ENCODE measurements around the gene NUTM2B.
"Not testable (repeated sequence)": the region's sequence is repeated elsewhere in the genome, so short reads cannot be mapped to it uniquely, and the experiment has no call there.

The NUTM2B gene, protein sequence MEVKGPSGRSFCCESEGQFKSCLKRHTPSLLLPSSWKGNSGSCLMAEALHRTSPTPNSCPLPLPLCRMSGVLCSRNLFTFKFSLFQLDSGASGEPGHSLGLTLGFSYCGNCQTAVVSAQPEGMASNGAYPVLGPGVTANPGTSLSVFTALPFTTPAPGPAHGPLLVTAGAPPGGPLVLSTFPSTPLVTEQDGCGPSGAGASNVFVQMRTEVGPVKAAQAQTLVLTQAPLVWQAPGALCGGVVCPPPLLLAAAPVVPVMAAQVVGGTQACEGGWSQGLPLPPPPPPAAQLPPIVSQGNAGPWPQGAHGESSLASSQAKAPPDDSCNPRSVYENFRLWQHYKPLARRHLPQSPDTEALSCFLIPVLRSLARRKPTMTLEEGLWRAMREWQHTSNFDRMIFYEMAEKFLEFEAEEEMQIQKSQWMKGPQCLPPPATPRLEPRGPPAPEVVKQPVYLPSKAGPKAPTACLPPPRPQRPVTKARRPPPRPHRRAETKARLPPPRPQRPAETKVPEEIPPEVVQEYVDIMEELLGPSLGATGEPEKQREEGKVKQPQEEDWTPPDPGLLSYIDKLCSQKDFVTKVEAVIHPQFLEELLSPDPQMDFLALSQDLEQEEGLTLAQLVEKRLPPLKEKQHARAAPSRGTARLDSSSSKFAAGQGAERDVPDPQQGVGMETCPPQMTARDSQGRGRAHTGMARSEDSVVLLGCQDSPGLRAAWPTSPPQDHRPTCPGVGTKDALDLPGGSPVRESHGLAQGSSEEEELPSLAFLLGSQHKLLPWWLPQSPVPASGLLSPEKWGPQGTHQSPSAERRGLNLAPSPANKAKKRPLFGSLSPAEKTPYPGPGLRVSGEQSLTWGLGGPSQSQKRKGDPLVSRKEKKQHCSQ

DNA sequence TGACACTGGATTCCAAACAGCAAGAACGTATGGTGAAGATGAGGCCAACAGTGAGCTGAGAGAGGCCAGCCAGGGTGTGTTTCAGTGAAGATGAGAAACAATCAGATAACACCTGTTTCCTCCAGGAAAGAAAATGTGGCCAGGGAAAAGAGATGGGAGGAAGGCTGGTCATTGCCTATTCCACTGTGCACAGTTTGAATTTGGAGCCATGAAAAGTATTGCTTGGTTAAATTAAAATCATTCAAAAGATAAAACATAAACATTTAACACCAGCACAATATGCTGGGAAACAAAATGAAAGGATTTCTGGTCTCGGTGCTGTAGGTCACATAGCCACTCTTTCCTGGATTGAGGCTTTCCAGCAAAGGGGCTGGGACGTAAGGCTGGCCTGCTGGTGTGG lies at the start of gene NUTM2B:
Gene NUTM2B, plus strand, starts transcription at position 301 of the 400 bp plus-strand sequence. CDS start 383 bp downstream, outside the sequence.
- not testable (repeated sequence) for DNase-seq

DNA sequence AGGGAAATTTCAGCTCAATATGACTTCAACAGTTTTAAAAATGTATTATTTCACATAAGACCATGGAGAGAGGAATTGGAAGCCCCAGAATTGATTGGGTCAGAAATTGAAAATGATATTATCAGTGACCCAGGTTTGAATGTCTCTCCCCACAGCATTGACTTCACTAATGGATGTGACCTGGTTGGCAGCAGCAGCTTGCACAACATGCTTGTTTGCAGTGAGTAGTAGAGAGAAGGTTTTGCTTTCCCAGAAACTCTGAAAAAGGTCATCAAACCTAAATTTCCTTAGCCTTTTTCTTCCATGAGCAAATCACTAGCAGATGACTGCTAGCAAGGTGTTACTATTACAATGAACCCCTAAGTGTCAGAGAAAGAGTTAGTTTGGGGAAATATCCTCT lies 39.7 kb upstream of the NUTM2B start:
- DNase-seq: not testable (repeated sequence)

DNA sequence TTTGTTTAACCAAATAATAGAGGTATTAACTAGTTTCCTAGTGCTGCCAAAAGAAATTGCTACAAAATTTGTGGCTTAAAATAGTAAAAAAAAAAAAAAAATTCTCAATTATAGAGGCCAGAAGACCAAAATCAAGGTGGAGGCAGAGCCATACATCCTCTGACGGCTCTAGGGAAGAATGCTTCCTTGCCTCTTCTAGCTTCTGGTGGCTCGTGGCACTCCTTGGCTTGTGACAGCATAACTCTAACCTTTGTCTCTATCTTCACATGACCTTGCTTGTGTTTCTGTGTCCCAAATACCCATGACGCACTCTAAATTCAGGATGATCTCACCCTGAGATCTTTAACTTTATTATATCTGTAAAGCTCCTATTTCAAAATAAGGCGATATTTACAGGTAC lies 38.3 kb upstream of the NUTM2B start:
- not testable (repeated sequence) for DNase-seq

DNA sequence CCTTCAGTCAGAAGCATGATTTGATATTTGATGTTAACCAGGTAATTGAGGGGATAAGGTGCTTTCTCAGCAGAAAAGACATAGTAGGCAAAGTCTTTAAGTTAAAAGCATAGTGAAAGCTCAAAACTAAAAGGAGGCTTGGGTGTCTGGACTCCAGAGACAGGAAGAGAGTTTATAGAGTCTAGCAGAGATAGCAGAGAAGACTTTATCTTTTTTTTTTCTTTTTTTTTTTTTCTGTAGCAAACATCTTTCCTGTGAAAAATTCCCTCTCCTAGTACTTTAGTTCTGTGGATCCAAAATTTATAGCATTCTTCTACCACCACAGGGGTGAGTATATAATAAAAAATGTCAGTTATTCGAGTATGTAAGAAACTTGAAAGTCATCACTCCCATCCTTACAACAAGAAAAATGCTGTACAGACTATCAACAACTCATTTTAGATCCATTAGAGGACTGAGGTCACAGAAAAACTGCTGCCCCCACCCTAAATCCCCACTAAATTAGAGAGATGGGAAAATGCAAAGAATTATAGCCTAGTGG lies 33.7 kb upstream of the NUTM2B start:
- DNase-seq: not testable (repeated sequence)

DNA sequence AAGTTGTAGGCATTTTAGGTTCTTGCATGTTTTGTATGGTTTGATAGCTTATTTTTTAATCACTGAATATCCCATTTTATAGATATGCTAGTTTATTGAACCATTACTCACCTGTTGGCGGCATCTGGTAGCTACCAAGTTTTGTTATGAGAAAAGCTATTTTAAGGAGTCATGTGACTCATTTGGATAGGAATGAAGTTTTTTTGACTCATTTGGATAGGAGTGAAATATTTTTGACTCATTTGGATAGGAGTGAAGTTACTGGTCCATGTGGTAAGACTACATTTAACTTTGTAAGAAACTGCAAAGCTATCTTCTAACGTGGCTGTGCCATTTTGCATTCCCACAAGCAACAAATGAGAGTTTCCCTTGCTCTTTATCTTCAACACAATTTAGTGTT lies 28.1 kb upstream of the NUTM2B start:
- DNase-seq: not testable (repeated sequence)

DNA sequence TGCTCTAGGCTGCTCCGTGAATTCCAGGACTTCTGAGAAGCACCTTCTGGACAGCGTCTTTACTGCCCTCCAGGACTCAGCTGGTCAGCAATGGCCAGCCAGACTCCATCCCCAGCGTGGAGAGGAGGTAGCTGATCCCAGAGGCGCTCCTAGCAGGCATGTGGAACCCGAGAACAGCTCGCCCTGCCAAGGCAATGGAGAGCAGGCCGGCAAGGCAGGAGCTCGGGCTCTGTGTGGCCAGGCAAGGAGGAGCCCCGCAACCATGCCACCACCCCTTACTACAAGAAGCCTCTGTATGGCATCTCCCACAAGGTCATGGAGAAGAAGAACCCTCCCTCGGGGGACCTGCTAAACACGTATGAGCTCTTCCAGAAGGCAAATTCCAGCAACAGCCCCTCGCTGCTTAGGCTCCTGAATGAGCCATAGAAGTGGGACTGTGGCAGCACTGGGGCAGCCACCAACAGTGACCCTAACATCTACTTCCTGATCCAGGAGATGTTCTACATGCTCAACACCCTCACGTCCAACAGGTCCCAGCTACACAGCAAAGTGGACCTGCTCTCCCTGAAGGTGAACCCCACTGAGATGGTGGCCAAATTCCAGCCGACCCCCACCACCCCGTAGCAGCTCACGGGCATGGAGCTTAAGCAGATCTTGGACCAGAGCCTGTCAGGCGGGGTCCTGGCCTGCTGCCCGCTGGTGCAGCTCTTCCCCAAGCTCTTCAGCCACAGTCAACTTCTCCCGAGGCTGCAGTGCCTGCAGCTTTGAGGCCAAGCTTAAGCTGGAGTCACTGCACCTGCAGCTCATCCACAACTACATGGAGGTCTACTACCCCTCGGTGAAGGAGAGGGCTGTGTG lies 19.8 kb upstream of the NUTM2B start:
- not testable (repeated sequence) for DNase-seq

DNA sequence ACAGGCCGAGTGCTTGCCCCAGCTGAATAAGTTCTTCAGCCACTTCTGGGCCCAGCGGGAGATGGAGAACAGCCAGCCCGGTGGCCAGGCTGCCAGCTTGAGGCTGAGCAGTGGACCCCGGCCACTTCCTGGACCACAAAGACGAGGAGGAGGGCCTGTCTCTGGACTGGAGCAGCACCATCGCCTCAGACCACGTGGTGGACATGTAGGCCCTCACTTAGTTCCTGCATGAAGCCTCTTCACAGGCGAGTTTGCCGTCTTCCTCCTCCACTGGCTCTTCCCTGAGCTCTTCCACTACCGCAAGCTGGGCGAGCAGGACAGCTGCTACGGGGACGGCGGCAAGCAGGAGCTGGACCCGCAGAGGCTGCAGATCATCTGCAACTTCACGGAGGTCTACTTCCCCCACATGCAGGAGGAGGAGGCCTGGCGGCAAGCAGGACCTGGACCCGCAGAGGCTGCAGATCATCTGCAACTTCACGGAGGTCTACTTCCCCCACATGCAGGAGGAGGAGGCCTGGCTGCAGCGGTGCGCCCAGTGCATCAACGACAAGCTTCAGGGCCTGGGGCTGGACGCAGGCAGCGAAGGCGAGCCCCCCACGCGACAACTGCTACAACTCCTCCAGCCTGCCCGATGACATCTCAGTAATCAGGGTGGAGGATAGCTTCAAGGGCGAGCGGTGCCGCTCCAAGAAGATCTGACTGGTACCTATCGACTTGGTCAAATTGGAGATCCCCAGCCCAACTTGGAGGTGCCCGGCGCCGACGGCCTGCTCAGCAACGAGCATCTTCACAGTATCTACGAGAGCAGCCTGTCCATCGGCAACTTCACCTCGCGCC lies 18.9 kb upstream of the NUTM2B start:
- DNase-seq: not testable (repeated sequence)

DNA sequence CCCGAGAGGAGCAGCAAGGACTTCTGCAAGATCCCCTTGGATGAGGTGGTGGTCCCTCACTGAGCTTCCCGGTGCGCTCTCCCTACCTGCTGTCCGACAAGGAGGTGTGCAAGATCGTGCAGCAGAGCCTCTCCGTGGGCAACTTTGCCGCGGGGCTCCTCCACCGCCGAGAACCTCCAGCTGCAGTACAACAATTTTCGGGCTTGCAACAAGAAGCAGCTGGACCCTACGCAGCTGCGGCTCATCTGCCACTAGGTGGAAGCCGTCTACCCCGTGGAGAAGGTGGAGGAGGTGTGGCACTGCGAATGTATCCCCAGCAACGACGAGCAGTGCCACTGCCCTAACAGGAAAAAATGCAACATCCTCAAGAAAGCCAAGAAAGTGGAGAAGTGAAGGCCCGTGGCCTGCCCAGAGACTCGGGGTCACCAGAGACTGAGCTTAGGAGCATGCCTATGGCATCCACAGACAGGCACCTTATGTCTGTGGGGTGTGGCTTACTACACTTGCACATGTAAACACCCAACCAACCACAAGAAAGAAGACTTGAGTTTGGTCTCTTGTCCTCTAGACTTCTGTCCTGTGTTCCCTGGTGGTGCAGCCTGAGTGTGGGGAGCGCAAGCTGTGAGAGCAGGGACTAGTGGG lies 17.9 kb upstream of the NUTM2B start:
- peak; percentile 35 for DNase-seq

DNA sequence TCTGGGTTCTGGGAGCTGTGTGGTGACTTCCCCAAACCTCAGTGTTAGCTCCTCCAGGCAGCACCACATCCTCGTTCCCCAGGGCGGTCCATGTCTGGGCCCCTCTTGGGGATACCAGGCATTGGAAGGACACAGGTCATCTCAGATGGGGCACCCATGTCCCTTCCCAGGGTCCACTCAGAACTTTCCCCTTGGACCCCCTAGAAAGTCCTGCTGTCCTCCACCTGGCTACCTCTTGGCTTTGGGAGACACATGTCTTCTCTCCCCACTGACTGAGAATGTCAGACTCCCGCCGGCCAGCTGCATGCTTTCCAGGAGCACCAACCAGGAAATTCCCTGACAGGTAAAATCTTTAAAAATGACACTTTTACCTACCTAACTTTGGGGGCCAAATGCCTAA lies 16.4 kb upstream of the NUTM2B start:
- DNase-seq: not testable (repeated sequence)

DNA sequence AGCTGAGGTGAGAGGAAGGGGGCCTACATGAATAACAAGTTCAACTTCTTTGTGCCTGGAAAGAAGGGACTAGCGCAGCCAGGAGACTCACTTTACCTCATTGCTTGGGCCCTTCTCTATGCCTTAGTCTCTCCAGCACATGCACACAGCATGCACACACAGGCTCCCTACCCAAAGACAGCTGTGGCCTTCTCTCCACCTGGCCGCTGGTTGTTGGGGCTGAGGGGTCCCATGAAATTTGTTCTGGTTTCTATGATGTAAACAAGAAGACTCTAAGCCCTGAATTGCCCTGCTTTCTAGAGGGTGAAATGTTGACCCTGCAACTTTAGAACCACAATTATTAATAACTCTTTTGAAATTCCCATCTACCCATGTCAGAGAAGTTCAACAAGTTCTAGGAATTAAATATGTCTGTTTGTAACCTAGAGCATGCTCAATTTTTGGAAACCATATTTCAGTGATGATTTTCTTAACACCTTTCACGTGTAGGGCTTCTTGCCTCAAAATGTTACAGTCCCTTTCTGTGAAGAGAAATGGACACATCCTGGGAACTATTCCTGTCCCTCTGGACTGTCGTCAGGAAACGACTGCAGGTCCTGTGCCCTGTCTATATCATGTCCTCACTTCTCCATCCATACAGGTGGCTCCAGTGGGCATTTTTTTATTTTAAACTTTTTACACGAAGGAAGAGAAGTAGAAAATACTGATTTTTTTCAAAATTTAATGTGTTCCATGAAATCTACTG lies 15.4 kb upstream of the NUTM2B start:
- DNase-seq: not testable (repeated sequence)

DNA sequence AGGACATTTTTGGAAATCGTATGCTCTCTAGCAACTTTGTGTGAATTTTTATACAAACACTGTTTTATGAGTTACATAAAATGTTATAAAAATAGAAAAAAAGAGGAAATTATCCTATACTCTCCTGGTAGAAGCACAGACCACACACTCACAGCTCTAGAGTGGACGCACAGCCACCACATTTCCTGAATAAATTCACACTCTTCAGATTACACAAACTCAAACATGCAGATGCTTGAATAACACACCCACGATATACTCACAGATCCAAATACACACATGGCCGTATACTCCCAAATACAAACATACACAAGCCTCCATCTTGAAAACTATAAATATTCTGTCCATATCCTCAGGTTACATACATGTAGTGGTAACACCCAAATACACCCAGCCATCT lies 14.2 kb upstream of the NUTM2B start:
- DNase-seq: not testable (repeated sequence)

DNA sequence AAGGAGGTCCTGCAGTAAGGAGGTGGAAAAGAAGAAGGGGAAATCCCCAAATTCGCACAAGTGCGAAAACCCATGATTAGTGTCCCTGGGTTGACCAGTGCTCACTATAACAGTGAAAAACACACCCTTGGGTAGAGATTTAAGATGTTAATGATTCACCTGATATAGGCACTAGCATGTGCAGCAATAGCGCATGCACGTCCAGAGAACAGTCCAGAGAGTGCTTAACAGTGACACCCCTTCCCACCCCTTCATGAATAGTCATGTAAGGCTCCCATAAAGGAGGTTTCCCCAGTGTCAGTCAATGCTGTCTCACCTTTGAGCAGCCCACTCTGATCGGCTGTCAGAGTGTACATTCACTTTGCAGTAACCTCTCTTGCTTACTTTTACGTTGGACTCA lies 6.4 kb upstream of the NUTM2B start:
- not testable (repeated sequence) for DNase-seq

DNA sequence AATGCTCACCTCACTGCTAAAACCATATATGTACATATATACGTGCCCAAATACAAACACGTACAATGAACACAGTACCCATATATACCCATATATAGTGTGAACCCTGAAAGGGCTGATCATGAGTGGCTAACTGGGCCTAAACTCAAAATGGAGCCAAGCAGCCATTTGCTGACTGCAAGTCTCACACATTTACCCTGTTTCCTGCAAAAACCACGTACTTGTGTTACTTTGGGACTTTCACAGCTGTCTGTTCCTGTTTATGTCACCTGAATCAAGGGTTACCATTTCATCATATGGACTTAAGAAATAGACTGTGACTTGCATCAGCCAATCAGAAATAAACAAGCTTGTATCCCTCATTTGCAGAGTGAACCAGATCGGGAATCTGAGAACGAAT lies 5.9 kb upstream of the NUTM2B start:
- DNase-seq: not testable (repeated sequence)

DNA sequence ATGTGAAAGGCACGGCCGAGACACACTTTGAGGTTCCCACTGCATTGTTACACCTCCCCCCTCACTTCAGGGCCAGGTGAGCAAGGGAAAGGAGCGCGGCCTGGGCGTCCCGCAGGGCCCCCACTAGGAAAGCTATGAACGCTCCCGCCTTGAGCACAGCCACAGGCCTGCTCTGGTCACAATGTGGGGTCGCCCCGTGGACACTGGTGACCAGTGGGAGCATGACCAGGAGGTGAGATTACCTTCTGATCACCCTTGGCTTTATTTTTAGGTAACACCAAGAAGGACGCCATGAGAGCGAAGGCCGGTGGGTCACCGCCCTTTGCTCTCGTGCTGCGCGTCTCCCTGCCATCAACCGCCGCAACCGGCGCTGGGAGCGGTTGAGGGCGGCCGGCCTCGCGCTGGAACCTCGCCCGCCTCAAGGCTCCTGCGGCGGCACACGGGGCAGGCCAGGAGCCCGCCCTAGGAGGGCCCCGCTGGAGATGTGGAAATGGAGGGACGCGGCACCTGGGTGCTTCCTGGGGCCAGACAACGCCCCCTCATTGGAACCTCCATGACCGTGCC lies 2.6 kb upstream of the NUTM2B start:
- DNase-seq: not testable (repeated sequence)

DNA sequence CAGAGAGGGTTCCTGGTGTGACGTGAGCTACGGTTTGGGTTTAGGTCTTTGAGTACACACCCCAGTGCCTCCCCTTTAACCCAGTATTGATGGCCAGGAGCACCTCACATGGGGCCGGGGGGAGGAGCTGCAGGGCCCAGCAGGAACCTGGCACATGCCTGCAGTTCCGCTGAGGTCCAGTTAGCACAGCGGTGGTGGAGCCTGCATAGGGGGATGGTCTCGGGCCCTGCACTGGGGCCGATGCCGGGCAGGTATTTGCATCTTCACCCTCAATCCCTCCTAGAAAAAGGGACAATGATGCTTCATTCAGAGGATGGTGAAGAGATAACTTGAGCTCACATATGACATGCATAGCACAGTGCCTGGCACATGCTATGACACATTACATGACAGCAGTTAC lies 4.0 kb downstream of the NUTM2B start:
- DNase-seq: not testable (repeated sequence)

DNA sequence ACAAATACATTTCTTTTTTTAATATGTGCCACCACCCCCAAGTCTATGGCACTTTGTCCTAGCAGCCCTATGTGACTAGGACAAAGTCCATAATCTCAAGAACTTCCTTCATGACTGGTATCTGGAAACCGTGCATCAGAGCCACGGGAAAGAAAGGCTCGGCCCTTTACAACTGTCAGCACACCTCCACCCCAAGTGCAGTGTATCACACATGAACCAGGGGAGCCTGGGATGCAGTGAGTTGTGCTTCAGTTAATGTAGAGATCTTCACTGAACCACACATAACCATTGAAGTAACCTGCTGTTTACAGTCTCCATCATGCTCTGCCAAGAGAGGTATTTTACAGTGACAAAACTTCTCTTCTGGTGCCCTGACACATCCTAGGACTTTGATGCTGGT lies 11.9 kb downstream of the NUTM2B start:
- DNase-seq: not testable (repeated sequence)

DNA sequence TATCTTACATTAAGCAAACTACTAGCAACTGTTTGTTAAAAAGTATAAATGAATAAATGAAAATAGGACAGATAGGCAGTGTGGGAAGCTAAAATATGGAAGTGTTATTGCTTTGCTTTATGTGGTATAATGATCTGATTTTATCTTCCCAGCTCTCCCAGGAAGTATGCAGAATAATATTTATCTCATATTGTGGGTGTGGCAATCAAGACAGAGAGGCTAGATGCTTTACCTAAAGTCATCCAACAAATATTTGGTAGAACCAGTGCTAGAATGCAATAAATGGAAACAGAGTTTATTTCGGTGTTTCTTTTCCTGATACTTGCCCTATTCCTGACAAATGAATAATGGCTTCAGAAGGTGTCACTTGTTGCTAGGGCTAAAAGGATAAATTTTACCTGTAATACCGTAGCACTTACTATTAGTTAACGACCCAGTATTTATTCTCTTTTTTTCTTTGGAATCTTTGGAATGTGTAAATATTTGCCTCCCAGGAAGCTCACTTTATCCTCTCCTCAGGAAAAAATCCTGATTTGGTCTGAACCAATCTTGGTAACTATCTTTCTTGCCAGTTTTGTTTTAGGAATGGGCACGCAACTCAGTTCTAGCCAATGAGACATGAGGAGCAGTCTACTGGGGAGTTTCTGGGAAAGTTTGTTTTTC lies 14.0 kb downstream of the NUTM2B start:
- not testable (repeated sequence) for DNase-seq

DNA sequence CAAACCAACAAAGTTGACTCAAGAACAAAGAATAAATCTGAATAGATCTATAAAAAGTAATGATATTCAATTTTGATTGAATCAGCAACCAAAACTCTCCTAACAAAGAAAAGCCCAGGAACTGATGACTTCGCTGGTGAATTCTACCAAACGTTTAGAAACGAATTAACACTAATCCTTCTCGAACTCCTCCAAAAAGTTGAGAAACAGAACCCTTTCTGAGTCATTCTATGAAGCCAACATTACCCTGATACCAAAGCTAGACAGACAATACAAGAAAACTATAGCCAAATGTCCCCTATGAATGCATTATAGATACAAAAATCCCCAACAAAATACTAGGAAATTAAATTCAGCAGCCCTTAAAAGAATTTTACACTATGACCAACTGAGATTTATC lies 17.0 kb downstream of the NUTM2B start:
- not testable (repeated sequence) for DNase-seq

DNA sequence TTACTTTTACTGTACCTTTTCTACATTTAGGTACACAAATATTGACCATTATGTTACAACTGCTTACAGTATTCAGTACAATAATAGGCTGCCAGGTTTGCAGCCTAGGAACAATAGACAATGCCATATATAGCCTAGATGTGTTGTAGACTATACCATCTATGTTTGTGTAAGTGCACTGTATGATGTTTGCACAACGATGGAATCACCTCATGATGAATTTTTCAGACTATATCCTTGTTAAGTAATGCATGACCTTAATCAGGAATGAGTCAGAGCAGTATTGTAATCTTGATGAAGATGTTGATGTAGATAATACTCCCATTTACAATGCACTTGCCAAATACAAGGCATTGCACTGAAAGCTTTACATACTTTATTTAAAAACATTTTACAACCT lies 23.6 kb downstream of the NUTM2B start:
- not testable (repeated sequence) for DNase-seq
